HUES64 (cell line): ENCODE results near the gene STRIP1.
"Not testable (repeated sequence)": the region's sequence is repeated elsewhere in the genome, so short reads cannot be mapped to it uniquely, and the experiment has no call there.

Experiments
- H3K27ac ChIP-seq: 2 replicates; pipeline ENCODE4 v1.7.0; 2013; ENCODE audit warnings: low read depth, low read length, inconsistent platforms
- H3K27me3 ChIP-seq: 2 replicates; pipeline ENCODE4 v1.6.1; 2013; ENCODE audit warnings: mild to moderate bottlenecking, low read length; ENCODE audit not compliant: insufficient read depth
- H3K36me3 ChIP-seq: 2 replicates; pipeline ENCODE4 v1.6.1; 2013; ENCODE audit warnings: mild to moderate bottlenecking, low read length; ENCODE audit not compliant: insufficient read depth
- H3K4me1 ChIP-seq: 2 replicates; pipeline ENCODE4 v1.6.1; 2013; ENCODE audit warnings: mild to moderate bottlenecking, low read length, moderate library complexity; ENCODE audit not compliant: insufficient read depth
- H3K4me3 ChIP-seq: 2 replicates; pipeline ENCODE4 v1.5.1; 2013; ENCODE audit warnings: mild to moderate bottlenecking, low read length, moderate library complexity
- H3K9ac ChIP-seq: 2 replicates; pipeline ENCODE4 v1.6.1; 2013; ENCODE audit warnings: mild to moderate bottlenecking, low read depth, low read length
- H3K9me3 ChIP-seq: 2 replicates; pipeline ENCODE4 v1.6.1; 2013; ENCODE audit warnings: low read depth, low read length; ENCODE audit not compliant: insufficient read depth
- WGBS: fragments of 150-250, 120-280 bp; methylation state at CpG from one replicate; pipeline ENCODE4 v1.1.7; 2013; ENCODE audit warnings: missing lambda C conversion rate; 5-methylcytosine and 5-hydroxymethylcytosine counted together

STRIP1 gene

GRCh38 chr1:110074166-110074565 lies 39.7 kb downstream of the STRIP1 start:
- Histone ChIP-seq H3K4me1 (no peaks in the 10 kb centered on the region), H3K9me3 (no peaks in the 10 kb centered on the region), H3K27me3 (peaks cover 100% of the 10 kb centered on the region), H3K4me3 (no peak overlapping the region), H3K9ac (no peak overlapping the region), H3K27ac (no peak overlapping the region), H3K36me3 (no peaks in the 10 kb centered on the region)
- WGBS: 72% methylated on average over 4 of the region's 4 CpGs

- no peak overlapping the region for H3K9ac ChIP-seq
- H3K27ac ChIP-seq: no peak overlapping the region
- no peak overlapping the region for H3K4me3 ChIP-seq
- H3K9me3 ChIP-seq: no peaks in the 10 kb centered on the region
- 89% methylated on average over 2 of the region's 3 CpGs for WGBS
- H3K4me1 ChIP-seq: no peaks in the 10 kb centered on the region
- H3K36me3 ChIP-seq: no peaks in the 10 kb centered on the region
- H3K27me3 ChIP-seq: peaks cover 97% of the 10 kb centered on the region
These were observed 42.5 kb downstream of the STRIP1 start for GRCh38 chr1:110076789-110077500.

GRCh38 chr1:110079995-110080394 lies 45.6 kb downstream of the STRIP1 start:
- H3K27me3 ChIP-seq: peaks cover 97% of the 10 kb centered on the region
- 95% methylated on average over 2 of the region's 2 CpGs for WGBS

GRCh38 chr1:110081061-110081460 lies 46.6 kb downstream of the STRIP1 start:
- peaks cover 11% of the 10 kb centered on the region; the same call in 1 of the 2 replicates for H3K4me1 ChIP-seq
- H3K9me3 ChIP-seq: no peaks in the 10 kb centered on the region
- no peak overlapping the region for H3K27ac ChIP-seq
- H3K36me3 ChIP-seq: no peaks in the 10 kb centered on the region
- no peak overlapping the region for H3K9ac ChIP-seq
- H3K4me3 ChIP-seq: no peak overlapping the region
- peaks cover 97% of the 10 kb centered on the region for H3K27me3 ChIP-seq
- WGBS: 91% methylated on average over 5 of the region's 5 CpGs

More at GRCh38 chr1:110079995-110080394, 45.6 kb downstream of the STRIP1 start:
- not testable (repeated sequence) for H3K9me3 ChIP-seq, H3K27ac ChIP-seq, H3K4me3 ChIP-seq, H3K9ac ChIP-seq, H3K36me3 ChIP-seq
- H3K4me1 ChIP-seq: peaks cover 11% of the 10 kb centered on the region; the same call in 1 of the 2 replicates

GRCh38 chr1:110082477-110082876 lies 48.1 kb downstream of the STRIP1 start:
- WGBS: 61% methylated on average over 5 of the region's 5 CpGs
- Histone ChIP-seq H3K4me1 (peaks cover 11% of the 10 kb centered on the region; the same call in 1 of the 2 replicates), H3K27me3 (peaks cover 97% of the 10 kb centered on the region), H3K9ac (no peak overlapping the region), H3K4me3 (no peak overlapping the region), H3K9me3 (no peaks in the 10 kb centered on the region), H3K27ac (no peak overlapping the region), H3K36me3 (no peaks in the 10 kb centered on the region)

GRCh38 chr1:110083061-110083865 lies 48.8 kb downstream of the STRIP1 start:
- H3K27me3 ChIP-seq: peaks cover 94% of the 10 kb centered on the region
- H3K4me1 ChIP-seq: peaks cover 11% of the 10 kb centered on the region; the same call in 1 of the 2 replicates
- H3K9me3 ChIP-seq: no peaks in the 10 kb centered on the region
- 22% methylated on average over 14 of the region's 15 CpGs for WGBS
- H3K27ac ChIP-seq: no peak overlapping the region
- no peaks in the 10 kb centered on the region for H3K36me3 ChIP-seq
- H3K4me3 ChIP-seq: peak overlapping the region; percentile 38
- no peak overlapping the region for H3K9ac ChIP-seq

GRCh38 chr1:110083866-110084226 lies 49.4 kb downstream of the STRIP1 start:
- Histone ChIP-seq H3K36me3 (no peaks in the 10 kb centered on the region), H3K4me1 (peaks cover 11% of the 10 kb centered on the region; the same call in 1 of the 2 replicates), H3K27ac (no peak overlapping the region), H3K4me3 (peak overlapping the region; percentile 38), H3K9ac (no peak overlapping the region; the same call in 1 of the 2 replicates), H3K27me3 (peaks cover 89% of the 10 kb centered on the region), H3K9me3 (no peaks in the 10 kb centered on the region)
- WGBS: 2% methylated on average over 37 of the region's 37 CpGs

GRCh38 chr1:110084227-110085078 lies 50.0 kb downstream of the STRIP1 start:
- Histone ChIP-seq H3K27me3 (peaks cover 83% of the 10 kb centered on the region), H3K9ac (no peak overlapping the region; the same call in 1 of the 2 replicates), H3K4me3 (peak overlapping the region; percentile 38), H3K27ac (no peak overlapping the region), H3K4me1 (peaks cover 16% of the 10 kb centered on the region; the same call in 1 of the 2 replicates), H3K36me3 (no peaks in the 10 kb centered on the region), H3K9me3 (no peaks in the 10 kb centered on the region)
- WGBS: 3% methylated on average over 72 of the region's 72 CpGs

GRCh38 chr1:110085671-110086070 lies 51.2 kb downstream of the STRIP1 start:
- Histone ChIP-seq H3K4me3 (no peak overlapping the region), H3K9ac (no peak overlapping the region), H3K36me3 (no peaks in the 10 kb centered on the region), H3K4me1 (peaks cover 22% of the 10 kb centered on the region; the same call in 1 of the 2 replicates), H3K9me3 (no peaks in the 10 kb centered on the region), H3K27ac (no peak overlapping the region), H3K27me3 (peaks cover 77% of the 10 kb centered on the region)
- 44% methylated on average over 5 of the region's 5 CpGs for WGBS

- WGBS: 81% methylated on average over 4 of the region's 4 CpGs
- H3K27me3 ChIP-seq: peaks cover 66% of the 10 kb centered on the region
- peaks cover 22% of the 10 kb centered on the region; the same call in 1 of the 2 replicates for H3K4me1 ChIP-seq
- no peaks in the 10 kb centered on the region for H3K9me3 ChIP-seq
- H3K36me3 ChIP-seq: no peaks in the 10 kb centered on the region
- H3K4me3 ChIP-seq: no peak overlapping the region
- H3K27ac ChIP-seq: no peak overlapping the region
- no peak overlapping the region for H3K9ac ChIP-seq
These were observed 52.5 kb downstream of the STRIP1 start for GRCh38 chr1:110086961-110087360.
